ENCODE results near the gene TMEM30B.

Gene TMEM30B

GRCh38 chr14:61290701-61291100 lies 9.6 kb upstream of the TMEM30B start:
- ChIA-PET POLR2A (no interaction called here), CTCF (no interaction called here)
- H3K4me1 ChIP-seq (ENCODE audit: control insufficient read depth, insufficient read depth, low read length) = no peaks in the 10 kb centered on the region
- TF ChIP-seq ZNF416 (tag by site-specific recombination; IDR thresholded peaks at IDR 0.05) = no peak
- no peak for TF ChIP-seq INSM2 (tag by site-specific recombination; IDR thresholded peaks at IDR 0.05)
- no peak for TF ChIP-seq GLI4 (tag by site-specific recombination; IDR thresholded peaks at IDR 0.05)
- no peak for TF ChIP-seq ZNF560 (tag by site-specific recombination; IDR thresholded peaks at IDR 0.05; ENCODE audit: borderline replicate concordance)
- TF ChIP-seq ZNF530 (tag by site-specific recombination; IDR thresholded peaks at IDR 0.05; ENCODE audit: low read depth) = no peak
- no peak for TF ChIP-seq SALL2 (tag by site-specific recombination; IDR thresholded peaks at IDR 0.05; ENCODE audit: borderline replicate concordance)
- no peak for TF ChIP-seq ELK4 (IDR thresholded peaks at IDR 0.05; ENCODE audit: borderline replicate concordance, low read depth, low read length)
- TF ChIP-seq EGR2 (tag by site-specific recombination; IDR thresholded peaks at IDR 0.05; ENCODE audit: low read depth) = no peak
- no peak for TF ChIP-seq HOXA7 (CRISPR knock-in tag; IDR thresholded peaks at IDR 0.05; ENCODE audit: borderline replicate concordance)
- no peak for TF ChIP-seq CTCF (tag by site-specific recombination; IDR thresholded peaks at IDR 0.05)
- TF ChIP-seq ZEB2 (tag by site-specific recombination; IDR thresholded peaks at IDR 0.05) = no peak
- TF ChIP-seq OSR2 (tag by site-specific recombination; IDR thresholded peaks at IDR 0.05) = no peak
- no peak for TF ChIP-seq ZNF24 (tag by site-specific recombination; IDR thresholded peaks at IDR 0.05)
- H3K27ac ChIP-seq (ENCODE audit: extremely low read depth, low read depth, low read length) = no peak overlapping the region
- H3K9me3 ChIP-seq (ENCODE audit: control insufficient read depth, insufficient read depth, low read depth, low read length) = no peaks in the 10 kb centered on the region
- H3K4me3 ChIP-seq (ENCODE audit: low read depth, low read length) = no peak overlapping the region
- H3K36me3 ChIP-seq (ENCODE audit: control insufficient read depth in 2 of 2, insufficient read depth in 1 of 2, low read length in 2 of 2) = no peaks in the 10 kb centered on the region

GRCh38 chr14:61288720-61289119 lies 7.6 kb upstream of the TMEM30B start:
- POLR2A ChIA-PET = interaction anchor here (0.5 kb wide), 1 partner anchor 73 kb away, joined by 3 read pairs; no protein-coding TSS in a partner anchor
- CTCF ChIA-PET = interaction anchor here (0.6 to 0.8 kb wide), 3 partner anchors 8 to 939 kb away, joined by 3 read pairs; no protein-coding TSS in a partner anchor
- H3K36me3 ChIP-seq (ENCODE audit: control insufficient read depth in 2 of 2, insufficient read depth in 1 of 2, low read length in 2 of 2) = no peaks in the 10 kb centered on the region
- H3K4me3 ChIP-seq (ENCODE audit: low read depth, low read length) = no peak overlapping the region
- H3K27ac ChIP-seq (ENCODE audit: extremely low read depth, low read depth, low read length) = no peak overlapping the region
- H3K9me3 ChIP-seq (ENCODE audit: control insufficient read depth, insufficient read depth, low read depth, low read length) = no peaks in the 10 kb centered on the region
- no peaks in the 10 kb centered on the region; the same call in 1 of the 2 replicates for H3K4me1 ChIP-seq (ENCODE audit: control insufficient read depth, insufficient read depth, low read length)
- TF ChIP-seq ZNF133 (tag by site-specific recombination; IDR thresholded peaks at IDR 0.05) (no peak), IKZF3 (tag by site-specific recombination; IDR thresholded peaks at IDR 0.05) (no peak), ZBTB20 (tag by site-specific recombination; IDR thresholded peaks at IDR 0.05) (no peak), ZNF10 (tag by site-specific recombination; IDR thresholded peaks at IDR 0.05) (no peak), ZNF341 (tag by site-specific recombination; IDR thresholded peaks at IDR 0.05; ENCODE audit: low read depth) (no peak), ZSCAN23 (tag by site-specific recombination; IDR thresholded peaks at IDR 0.05) (no peak), ZNF311 (tag by site-specific recombination; IDR thresholded peaks at IDR 0.05; ENCODE audit: borderline replicate concordance) (no peak), KLF17 (tag by site-specific recombination; IDR thresholded peaks at IDR 0.05) (no peak), ZNF366 (tag by site-specific recombination; conservative IDR thresholded peaks at IDR 0.05) (no peak), ATF2 (tag by site-specific recombination; IDR thresholded peaks at IDR 0.05; ENCODE audit: low read depth) (no peak), REST (tag by site-specific recombination; IDR thresholded peaks at IDR 0.05) (no peak)
